Caki2 (cell line): ENCODE measurements around the gene CDH26. TPM values are rescaled to one million over a fixed set of nuclear protein-coding genes. Genes with fewer than 3 reads are reported as not detected.

ENCODE experiments used
- total RNA-seq: library from RNA; depleted of rRNA; stranded (reverse); fragments of >200 nt; shearing (Covaris generic); gene quantifications from 2 replicates; pipeline ENCODE4 v1.2.3, GENCODE V29; 2014; ENCODE audit warnings: low replicate concordance; rRNA removed

CDH26 gene
- total RNA-seq, 1 experiment from 2014 or later: 0.44 TPM

Other genes with a start within 250 kb of the CDH26 start
- 16.7 and 23.6 TPM in 2 replicates for gene SYCP2, start 24.8 kb upstream of the CDH26 start, total RNA-seq
- 12.1 and 12.7 TPM in 2 replicates for gene PPP1R3D, start 18.1 kb upstream of the CDH26 start, total RNA-seq
- gene FAM217B, start 18.0 kb upstream of the CDH26 start, total RNA-seq: 10.4 and 11.8 TPM in 2 replicates